Rectal smooth muscle tissue (tissue), 1 donor: Measurements from ENCODE around the gene ACOT7.

Source experiments
- H3K27ac ChIP-seq: one replicate; pipeline ENCODE4 v1.7.0; 2013; ENCODE audit warnings: low read depth, low read length, inconsistent platforms
- H3K27me3 ChIP-seq: one replicate; pipeline ENCODE4 v1.7.0; 2013; ENCODE audit warnings: low read length; ENCODE audit not compliant: control insufficient read depth, insufficient read depth
- H3K36me3 ChIP-seq: one replicate; pipeline ENCODE4 v1.7.0; 2013; ENCODE audit warnings: low read length; ENCODE audit not compliant: control insufficient read depth, insufficient read depth
- H3K4me1 ChIP-seq: one replicate; pipeline ENCODE4 v1.7.0; 2013; ENCODE audit warnings: low read length; ENCODE audit not compliant: control insufficient read depth, insufficient read depth
- H3K4me3 ChIP-seq: one replicate; pipeline ENCODE4 v1.7.0; 2013; ENCODE audit warnings: low read length
- H3K9ac ChIP-seq: one replicate; pipeline ENCODE4 v1.7.0; 2013; ENCODE audit warnings: low read length

ACOT7 gene

DNA sequence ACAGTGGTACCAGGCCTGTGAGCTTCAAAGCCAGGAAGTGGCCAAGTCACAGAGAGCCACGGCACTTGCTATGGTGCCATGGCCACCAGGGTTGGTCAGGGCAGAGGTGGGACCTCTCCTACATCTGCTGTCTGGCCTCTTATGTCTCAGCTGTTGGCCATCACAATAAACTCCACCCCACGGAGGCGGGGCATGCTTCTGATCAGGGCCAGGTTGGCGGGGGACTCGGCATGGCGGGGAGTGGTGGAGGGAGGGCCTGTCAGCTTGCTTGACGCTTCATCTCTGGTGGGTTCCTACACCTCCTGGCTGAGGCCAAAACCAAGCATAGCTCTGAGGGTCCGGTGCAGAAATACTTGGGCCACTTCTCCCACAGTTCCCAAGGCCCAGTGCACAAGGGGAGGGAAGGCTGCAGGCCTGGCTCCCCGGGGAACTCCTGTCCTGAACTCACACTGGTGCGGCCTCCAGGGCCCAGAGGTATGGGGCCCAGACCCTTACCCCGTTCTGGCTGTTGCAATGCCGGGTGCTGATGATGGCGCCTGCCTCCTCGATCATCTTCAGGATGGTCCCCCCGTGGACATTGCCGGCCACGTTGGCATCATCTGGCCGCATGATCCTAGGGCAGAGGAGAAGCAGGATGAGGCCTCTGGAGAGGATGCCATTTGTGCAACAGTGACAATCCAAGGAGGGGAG lies 44.2 kb downstream of the ACOT7 start:
- H3K4me3 ChIP-seq, result no peak overlapping the region
- no peaks in the 10 kb centered on the region for H3K27me3 ChIP-seq
- H3K27ac ChIP-seq, result no peak overlapping the region
- H3K4me1 ChIP-seq, result peaks cover 8% of the 10 kb centered on the region
- H3K36me3 ChIP-seq, result peaks cover 4% of the 10 kb centered on the region
- no peak overlapping the region for H3K9ac ChIP-seq

GRCh38 chr1:6348511-6349191 lies 44.9 kb downstream of the ACOT7 start:
- peaks cover 4% of the 10 kb centered on the region for H3K36me3 ChIP-seq
- peak overlapping the region; percentile 10 for H3K4me3 ChIP-seq
- H3K9ac ChIP-seq, result no peak overlapping the region
- H3K27ac ChIP-seq, result no peak overlapping the region
- H3K4me1 ChIP-seq, result peaks cover 3% of the 10 kb centered on the region
- H3K27me3 ChIP-seq, result no peaks in the 10 kb centered on the region

DNA sequence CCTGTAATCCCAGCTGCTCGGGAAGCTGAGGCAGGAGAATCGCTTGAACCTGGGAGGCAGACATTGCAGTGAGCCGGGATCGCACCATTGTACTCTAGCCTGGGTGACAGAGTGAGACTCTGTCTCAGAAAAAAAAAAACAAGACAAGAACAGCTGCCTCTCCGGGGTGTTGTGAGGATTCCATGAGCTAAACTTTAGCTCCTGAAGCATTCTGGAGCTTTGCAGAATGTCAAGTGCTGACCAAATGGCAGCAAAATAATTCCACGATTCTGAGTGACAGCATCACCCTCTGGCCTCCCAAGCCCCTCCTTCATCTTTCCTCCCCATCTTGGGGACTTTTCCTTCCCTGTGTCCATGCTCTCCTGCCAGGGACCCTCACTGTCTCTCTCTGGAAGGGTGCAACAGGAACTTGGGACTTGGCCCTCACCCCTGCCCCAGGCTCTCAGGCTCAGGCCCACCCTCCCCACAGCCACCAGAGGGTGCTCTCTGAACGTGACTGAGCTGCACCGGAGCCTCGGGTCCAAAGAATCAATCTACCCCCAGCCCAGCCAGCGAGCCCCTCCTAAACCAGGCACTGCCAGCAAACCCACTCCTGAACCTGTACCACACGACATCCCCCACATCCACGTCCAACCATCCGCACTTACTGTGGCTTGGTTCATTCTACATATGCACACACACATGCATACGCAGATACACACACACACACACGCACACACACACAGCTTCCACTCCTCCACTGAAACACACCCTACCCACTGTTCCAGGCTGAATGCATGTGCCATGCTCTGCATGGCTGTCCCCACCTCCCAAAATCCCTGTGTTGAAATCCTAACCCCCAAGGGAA lies 45.7 kb downstream of the ACOT7 start:
- Histone ChIP-seq H3K36me3 (peaks cover 4% of the 10 kb centered on the region), H3K9ac (no peak overlapping the region), H3K4me1 (peaks cover 3% of the 10 kb centered on the region), H3K4me3 (peak overlapping the region; percentile 10), H3K27me3 (no peaks in the 10 kb centered on the region), H3K27ac (no peak overlapping the region)

DNA sequence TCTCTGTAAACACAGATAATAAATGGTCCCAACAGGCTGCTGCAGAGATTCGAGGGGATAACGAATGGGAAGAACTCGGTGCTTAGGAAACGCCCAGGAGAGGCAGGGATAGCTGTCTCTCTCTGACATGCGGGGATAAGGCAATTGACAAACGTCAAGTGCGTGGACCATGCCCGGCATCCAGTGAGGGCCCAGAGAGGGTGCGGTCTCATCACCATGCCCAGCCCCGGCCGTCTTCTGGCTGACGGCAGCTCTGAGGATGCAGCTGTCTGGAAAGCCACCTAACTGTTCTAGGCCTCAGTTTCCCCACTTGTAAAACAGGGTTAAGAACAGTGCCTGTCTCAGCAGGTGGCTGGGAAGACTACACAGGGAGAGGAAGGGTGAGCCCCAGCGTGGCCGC lies 48.1 kb downstream of the ACOT7 start:
- Histone ChIP-seq H3K36me3 (peaks cover 4% of the 10 kb centered on the region), H3K27me3 (no peaks in the 10 kb centered on the region), H3K27ac (no peak overlapping the region), H3K4me1 (no peaks in the 10 kb centered on the region), H3K9ac (no peak overlapping the region), H3K4me3 (no peak overlapping the region)

DNA sequence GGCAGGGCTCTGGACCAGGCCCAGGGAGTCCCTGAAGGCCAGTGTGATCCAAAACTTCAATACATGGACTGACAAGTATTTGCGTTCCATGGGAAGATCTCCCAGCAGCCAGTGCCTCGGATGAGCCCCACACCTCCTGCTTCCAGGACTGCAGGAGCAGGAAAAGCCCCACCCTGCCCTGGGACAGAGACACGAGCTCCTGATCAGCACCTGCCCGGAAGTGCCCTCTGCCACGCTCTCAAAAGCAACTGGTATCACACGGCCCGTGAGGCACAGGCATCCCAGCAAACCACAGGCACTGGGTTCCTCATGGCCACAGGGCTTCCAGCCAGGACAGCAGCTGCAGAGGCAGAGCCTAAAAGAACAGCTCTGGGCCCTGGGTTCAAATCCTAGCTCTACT lies 48.6 kb downstream of the ACOT7 start:
- Histone ChIP-seq H3K36me3 (peaks cover 4% of the 10 kb centered on the region), H3K9ac (no peak overlapping the region), H3K27me3 (no peaks in the 10 kb centered on the region), H3K4me1 (no peaks in the 10 kb centered on the region), H3K4me3 (no peak overlapping the region), H3K27ac (no peak overlapping the region)

- Histone ChIP-seq H3K27me3 (no peaks in the 10 kb centered on the region), H3K4me3 (no peak overlapping the region), H3K9ac (no peak overlapping the region), H3K36me3 (peaks cover 4% of the 10 kb centered on the region), H3K4me1 (no peaks in the 10 kb centered on the region), H3K27ac (no peak overlapping the region)
Observed at GRCh38 chr1:6343506-6344405, 49.8 kb downstream of the ACOT7 start.

DNA sequence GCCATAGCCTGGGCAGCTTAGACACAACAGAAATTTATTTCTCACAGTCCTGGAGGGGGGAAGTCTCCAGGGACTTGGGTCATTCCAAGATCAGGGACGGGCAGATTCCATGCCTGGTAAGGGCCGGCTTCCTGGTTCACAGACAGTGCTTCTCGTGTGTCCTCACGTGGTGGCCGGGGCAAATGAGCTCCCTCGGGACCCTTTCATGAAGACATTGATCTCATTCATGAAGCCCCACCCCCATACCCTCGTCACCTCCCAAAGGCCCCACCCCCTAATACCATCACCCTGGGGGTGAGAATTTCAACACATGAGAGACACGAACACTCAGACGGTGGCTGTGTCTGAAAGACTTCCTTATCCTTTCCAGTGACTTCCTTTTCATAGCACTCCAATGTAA lies 51.5 kb downstream of the ACOT7 start:
- no peak overlapping the region for H3K27ac ChIP-seq
- H3K27me3 ChIP-seq, result no peaks in the 10 kb centered on the region
- H3K36me3 ChIP-seq, result peaks cover 6% of the 10 kb centered on the region
- H3K4me3 ChIP-seq, result no peak overlapping the region
- no peak overlapping the region for H3K9ac ChIP-seq
- H3K4me1 ChIP-seq, result no peaks in the 10 kb centered on the region

- peaks cover 2% of the 10 kb centered on the region for H3K36me3 ChIP-seq
- no peaks in the 10 kb centered on the region for H3K27me3 ChIP-seq
- no peak overlapping the region for H3K4me3 ChIP-seq
- no peak overlapping the region for H3K27ac ChIP-seq
- H3K9ac ChIP-seq, result no peak overlapping the region
- H3K4me1 ChIP-seq, result no peaks in the 10 kb centered on the region
Observed at GRCh38 chr1:6338695-6339094, 54.9 kb downstream of the ACOT7 start.

GRCh38 chr1:6336776-6337622 lies 56.6 kb downstream of the ACOT7 start:
- H3K4me1 ChIP-seq, result no peaks in the 10 kb centered on the region
- no peak overlapping the region for H3K9ac ChIP-seq
- H3K27ac ChIP-seq, result no peak overlapping the region
- H3K27me3 ChIP-seq, result no peaks in the 10 kb centered on the region
- H3K36me3 ChIP-seq, result peaks cover 2% of the 10 kb centered on the region
- no peak overlapping the region for H3K4me3 ChIP-seq

DNA sequence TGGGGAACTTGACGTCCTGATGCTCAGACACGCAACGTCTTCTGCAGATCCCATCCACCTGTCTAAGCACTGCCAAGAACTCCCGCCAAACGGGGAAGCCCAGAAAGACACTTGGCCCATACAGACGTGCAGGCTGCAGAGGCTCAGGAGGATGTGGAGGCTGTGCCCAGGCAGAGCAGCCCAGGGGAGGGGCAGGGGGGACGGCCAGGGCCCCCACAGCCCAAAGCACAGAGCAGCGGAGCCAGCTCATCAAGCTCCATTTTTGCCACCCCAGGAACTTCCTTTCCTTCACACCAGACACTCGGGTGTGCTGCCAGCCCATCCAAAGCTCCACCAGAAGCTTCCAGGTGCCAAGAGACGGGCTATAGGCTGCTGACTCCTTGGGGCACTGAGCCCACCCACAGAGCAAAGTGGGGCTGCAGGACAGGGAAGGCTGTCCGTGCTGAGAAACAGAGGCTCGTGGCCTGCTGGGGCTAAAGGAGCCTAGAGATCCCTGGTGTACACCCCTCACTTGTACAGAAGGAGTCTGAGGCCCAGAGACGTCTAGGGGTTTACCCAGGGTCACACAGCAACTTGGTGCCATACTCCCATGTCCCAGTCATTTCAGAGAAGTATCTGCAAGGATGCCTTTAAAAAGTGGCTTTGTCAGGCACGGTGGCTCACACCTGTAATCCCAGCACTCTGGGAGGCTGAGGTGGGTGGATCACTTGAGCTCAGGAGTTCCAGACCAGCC lies 59.1 kb downstream of the ACOT7 start:
- Histone ChIP-seq H3K4me1 (peaks cover 10% of the 10 kb centered on the region), H3K36me3 (peaks cover 2% of the 10 kb centered on the region), H3K9ac (no peak overlapping the region), H3K4me3 (no peak overlapping the region), H3K27ac (no peak overlapping the region), H3K27me3 (no peaks in the 10 kb centered on the region)

DNA sequence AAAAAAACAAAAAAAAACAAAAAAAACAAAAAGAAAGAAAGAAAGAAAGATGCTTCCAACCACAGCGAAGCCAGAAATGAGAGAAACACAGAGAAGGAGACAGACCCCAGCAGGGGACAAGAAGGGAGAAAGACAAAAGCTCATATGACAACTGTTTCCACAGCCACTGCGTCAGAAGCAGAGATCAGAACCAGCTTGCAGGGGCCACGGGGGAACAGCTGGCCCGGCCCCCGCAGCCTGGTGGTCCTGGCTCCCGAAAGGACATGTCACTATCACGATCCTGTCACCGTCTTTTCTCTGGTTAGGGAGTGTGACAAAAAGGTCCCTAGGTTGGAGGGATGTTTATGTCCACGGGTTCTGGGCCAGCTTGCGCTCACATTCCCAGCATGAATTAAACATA lies 60.7 kb downstream of the ACOT7 start:
- Histone ChIP-seq H3K4me3 (no peak overlapping the region), H3K27ac (no peak overlapping the region), H3K9ac (no peak overlapping the region), H3K27me3 (no peaks in the 10 kb centered on the region), H3K36me3 (no peaks in the 10 kb centered on the region), H3K4me1 (peaks cover 17% of the 10 kb centered on the region)
